ENCODE data around the gene ANKRD13A. TPM values are rescaled to one million over a fixed set of nuclear protein-coding genes. Genes with fewer than 3 reads are reported as not detected.

ANKRD13A gene
- total RNA-seq, 1 experiment from 2014 or later, result 19.9 TPM

- intact Hi-C loops (cut with micrococcal nuclease), result no loop called here
Observed at GRCh38 chr12:110033888-110034287, 34.7 kb downstream of the ANKRD13A start.

More at GRCh38 chr12:110033888-110034287, 34.7 kb downstream of the ANKRD13A start:
- H3K9me2 ChIP-seq (ENCODE audit: insufficient read depth), result no peaks in the 10 kb centered on the region
- no TSS peak for BruUV-seq (replicated peaks)
- DNase-seq (ENCODE audit: low read depth, low spot score) (no peak), ATAC-seq (no peak)
- H3K27ac ChIP-seq (ENCODE audit: low read depth, low read length), result no peak overlapping the region
- H3K9me3 ChIP-seq (ENCODE audit: control insufficient read depth in 1 of 2, insufficient read depth in 1 of 2, low read depth in 1 of 2, low read length in 2 of 2), result no peaks in the 10 kb centered on the region
- peaks cover 2 to 16% of the 10 kb centered on the region in 2 experiments; a peak in 2 of 4 replicates for H3K36me3 ChIP-seq (ENCODE audit: control insufficient read depth in 1 of 2, insufficient read depth in 2 of 2, low read length in 2 of 2)
- no peaks in the 10 kb centered on the region; the same call in 1 of the 2 replicates for H3K79me2 ChIP-seq (ENCODE audit: insufficient read depth, low read length)
- H4K20me1 ChIP-seq (ENCODE audit: insufficient read depth), result no peaks in the 10 kb centered on the region
- peaks cover 4% of the 10 kb centered on the region in 2 experiments for H3K4me1 ChIP-seq (ENCODE audit: control insufficient read depth in 1 of 2, insufficient read depth in 2 of 2, low read length in 2 of 2)
- CTCF ChIA-PET, result no interaction called here
- no peak overlapping the region for H3K9ac ChIP-seq (ENCODE audit: low read length)
- no peaks in the 10 kb centered on the region for H3K27me3 ChIP-seq (ENCODE audit: insufficient read depth, low read length)
- TF ChIP-seq POLR2AphosphoS5 (IDR thresholded peaks at IDR 0.05; ENCODE audit: low read depth, low read length) (no peak), JUND (IDR thresholded peaks at IDR 0.05) (no peak), SIN3A (IDR thresholded peaks at IDR 0.05; ENCODE audit: low read depth) (no peak), ELF1 (IDR thresholded peaks at IDR 0.05; ENCODE audit: borderline replicate concordance, low read depth) (no peak), ZBTB33 (IDR thresholded peaks at IDR 0.05; ENCODE audit: extremely low read depth, insufficient replicate concordance, low read length) (no peak), RAD21 (IDR thresholded peaks at IDR 0.05; ENCODE audit: low read depth) (no peak), YY1 (IDR thresholded peaks at IDR 0.05; ENCODE audit: extremely low read depth, insufficient replicate concordance, low read depth, low read length) (no peak), TCF7L2 (IDR thresholded peaks at IDR 0.05; ENCODE audit: borderline replicate concordance, extremely low read depth, insufficient read depth, insufficient read length) (no peak), EZH2 (IDR thresholded peaks at IDR 0.05) (no peak), ZNF274 (IDR thresholded peaks at IDR 0.05; ENCODE audit: low read depth, low read length) (no peak), SRF (IDR thresholded peaks at IDR 0.05; ENCODE audit: low read depth) (no peak), POLR2A (IDR thresholded peaks at IDR 0.05; ENCODE audit: borderline replicate concordance, extremely low read depth, insufficient read depth, insufficient read length) (no peak), ZFX (IDR thresholded peaks at IDR 0.05) (no peak), ATF3 (IDR thresholded peaks at IDR 0.05) (no peak), CBX3 (IDR thresholded peaks at IDR 0.05; ENCODE audit: low read depth) (no peak)
- TF ChIP-seq, protein P1, sequence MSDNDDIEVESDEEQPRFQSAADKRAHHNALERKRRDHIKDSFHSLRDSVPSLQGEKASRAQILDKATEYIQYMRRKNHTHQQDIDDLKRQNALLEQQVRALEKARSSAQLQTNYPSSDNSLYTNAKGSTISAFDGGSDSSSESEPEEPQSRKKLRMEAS (IDR thresholded peaks at IDR 0.05), result no peak
- TF ChIP-seq, protein P2, sequence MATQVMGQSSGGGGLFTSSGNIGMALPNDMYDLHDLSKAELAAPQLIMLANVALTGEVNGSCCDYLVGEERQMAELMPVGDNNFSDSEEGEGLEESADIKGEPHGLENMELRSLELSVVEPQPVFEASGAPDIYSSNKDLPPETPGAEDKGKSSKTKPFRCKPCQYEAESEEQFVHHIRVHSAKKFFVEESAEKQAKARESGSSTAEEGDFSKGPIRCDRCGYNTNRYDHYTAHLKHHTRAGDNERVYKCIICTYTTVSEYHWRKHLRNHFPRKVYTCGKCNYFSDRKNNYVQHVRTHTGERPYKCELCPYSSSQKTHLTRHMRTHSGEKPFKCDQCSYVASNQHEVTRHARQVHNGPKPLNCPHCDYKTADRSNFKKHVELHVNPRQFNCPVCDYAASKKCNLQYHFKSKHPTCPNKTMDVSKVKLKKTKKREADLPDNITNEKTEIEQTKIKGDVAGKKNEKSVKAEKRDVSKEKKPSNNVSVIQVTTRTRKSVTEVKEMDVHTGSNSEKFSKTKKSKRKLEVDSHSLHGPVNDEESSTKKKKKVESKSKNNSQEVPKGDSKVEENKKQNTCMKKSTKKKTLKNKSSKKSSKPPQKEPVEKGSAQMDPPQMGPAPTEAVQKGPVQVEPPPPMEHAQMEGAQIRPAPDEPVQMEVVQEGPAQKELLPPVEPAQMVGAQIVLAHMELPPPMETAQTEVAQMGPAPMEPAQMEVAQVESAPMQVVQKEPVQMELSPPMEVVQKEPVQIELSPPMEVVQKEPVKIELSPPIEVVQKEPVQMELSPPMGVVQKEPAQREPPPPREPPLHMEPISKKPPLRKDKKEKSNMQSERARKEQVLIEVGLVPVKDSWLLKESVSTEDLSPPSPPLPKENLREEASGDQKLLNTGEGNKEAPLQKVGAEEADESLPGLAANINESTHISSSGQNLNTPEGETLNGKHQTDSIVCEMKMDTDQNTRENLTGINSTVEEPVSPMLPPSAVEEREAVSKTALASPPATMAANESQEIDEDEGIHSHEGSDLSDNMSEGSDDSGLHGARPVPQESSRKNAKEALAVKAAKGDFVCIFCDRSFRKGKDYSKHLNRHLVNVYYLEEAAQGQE (IDR thresholded peaks at IDR 0.05; ENCODE audit: low read depth), result no peak
- no peak overlapping the region for H3K4me2 ChIP-seq (ENCODE audit: low read length)
- no peak overlapping the region for H3K4me3 ChIP-seq (replicated peaks in 1 of 2; ENCODE audit: low read depth in 1 of 2, low read length in 2 of 2)
- RAD21 ChIA-PET (ENCODE audit: low non-redundant PET in 1 of 2, low total read pairs in 2 of 2, uncharacterized antibody in 2 of 2, unreplicated experiment in 2 of 2), result no interaction called here
- POLR2A ChIA-PET, result no interaction called here
- H2AFZ ChIP-seq (ENCODE audit: low read depth, low read length, poor library complexity, severe bottlenecking), result no peak overlapping the region
